Stimulated activated CD4-positive, alpha-beta T cell treated with anti-CD3 and anti-CD28 coated beads, Interleukin-1b, Interleukin-23, amount 100 ng/mL, for 24 hours (primary cell): ENCODE data around the gene ATG7.
"Not testable (repeated sequence)": the region's sequence is repeated elsewhere in the genome, so short reads cannot be mapped to it uniquely, and the experiment has no call there.

Experiments
- DNase-seq, 4 experiments: peaks; one replicate each; pipeline ENCODE4 v3.0.0-alpha.2; 2020; ENCODE audit warnings: low read depth in 4 of 4, low spot score in 1 of 4

Gene ATG7

GRCh38 chr3:11461226-11461625 lies 189.0 kb downstream of the ATG7 start:
- DNase-seq: no peak

GRCh38 chr3:11462673-11463072 lies 190.5 kb downstream of the ATG7 start:
- not testable (repeated sequence) for DNase-seq

GRCh38 chr3:11463591-11463990 lies 191.4 kb downstream of the ATG7 start:
- no peak for DNase-seq

GRCh38 chr3:11464356-11464755 lies 192.2 kb downstream of the ATG7 start:
- no peak for DNase-seq

- DNase-seq: no peak
Observed at GRCh38 chr3:11465744-11466616, 193.8 kb downstream of the ATG7 start.

GRCh38 chr3:11467875-11468274 lies 195.7 kb downstream of the ATG7 start:
- no peak for DNase-seq

GRCh38 chr3:11470031-11470853 lies 198.0 kb downstream of the ATG7 start:
- no peak for DNase-seq

GRCh38 chr3:11475324-11475723 lies 203.1 kb downstream of the ATG7 start:
- DNase-seq: no peak

GRCh38 chr3:11476735-11477144 lies 204.5 kb downstream of the ATG7 start:
- DNase-seq: no peak

- no peak for DNase-seq
Observed at GRCh38 chr3:11477407-11477911, 205.3 kb downstream of the ATG7 start.

- no peak for DNase-seq
Observed at GRCh38 chr3:11478167-11478566, 206.0 kb downstream of the ATG7 start.

- DNase-seq: no peak
Observed at GRCh38 chr3:11479221-11479620, 207.0 kb downstream of the ATG7 start.

GRCh38 chr3:11480663-11481298 lies 208.6 kb downstream of the ATG7 start:
- DNase-seq: no peak

GRCh38 chr3:11481556-11481955 lies 209.4 kb downstream of the ATG7 start:
- DNase-seq: no peak

- DNase-seq: no peak
Observed at GRCh38 chr3:11482021-11482420, 209.8 kb downstream of the ATG7 start.

- DNase-seq: not testable (repeated sequence)
Observed at GRCh38 chr3:11488356-11488755, 216.2 kb downstream of the ATG7 start.

- DNase-seq: no peak
Observed at GRCh38 chr3:11494131-11494916, 222.1 kb downstream of the ATG7 start.

- no peak for DNase-seq
Observed at GRCh38 chr3:11495948-11496557, 223.9 kb downstream of the ATG7 start.

GRCh38 chr3:11498177-11498576 lies 226.0 kb downstream of the ATG7 start:
- DNase-seq: no peak

- no peak for DNase-seq
Observed at GRCh38 chr3:11498646-11499045, 226.4 kb downstream of the ATG7 start.
